Hepatocyte (in vitro differentiated cells): ENCODE data around the gene TRPV2.

Experiments
- CTCF ChIP-seq: fragments of 200-600 bp; sonication (generic); IDR thresholded peaks from 2 replicates; pipeline ENCODE4 v1.5.1; 2016; ENCODE audit warnings: antibody characterized with exemption, mild to moderate bottlenecking; ENCODE audit not compliant: poor library complexity
- EZH2 ChIP-seq: fragments of 200-600 bp; sonication (generic); IDR thresholded peaks from 2 replicates; pipeline ENCODE4 v1.6.1; 2016; ENCODE audit warnings: antibody characterized with exemption, mild to moderate bottlenecking, borderline replicate concordance
- EZH2phosphoT487 ChIP-seq: fragments of 200-600 bp; sonication (generic); IDR thresholded peaks from one replicate; pipeline ENCODE4 v1.6.1; 2018; ENCODE audit warnings: antibody characterized with exemption, mild to moderate bottlenecking, low read depth, moderate library complexity; ENCODE audit not compliant: unreplicated experiment, severe bottlenecking

DNA sequence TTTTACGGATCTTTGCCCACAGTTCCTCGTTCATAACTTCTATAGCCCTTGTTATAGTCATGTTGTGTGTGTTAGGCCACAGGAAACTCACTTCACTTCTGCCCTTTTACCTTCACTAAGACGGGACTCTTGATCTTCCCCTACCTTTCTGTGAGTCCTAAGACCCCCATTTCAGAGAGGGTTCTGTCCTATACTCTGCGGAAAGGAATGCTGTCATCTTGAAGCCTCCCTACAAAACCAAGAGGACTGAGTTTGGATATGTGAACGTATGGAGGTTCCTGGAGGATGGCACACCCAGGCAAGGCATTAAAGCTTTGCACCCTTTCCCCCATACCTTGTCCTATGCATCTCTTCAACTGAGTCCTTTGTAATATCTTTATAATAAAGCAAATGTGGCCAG lies 30.8 kb upstream of the TRPV2 start:
- TF ChIP-seq EZH2 (no peak), CTCF (no peak), EZH2phosphoT487 (no peak)
